Spleen (tissue), 11 donors: ENCODE data around the gene TMPRSS6. TPM values are rescaled to one million over a fixed set of nuclear protein-coding genes. Genes with fewer than 3 reads are reported as not detected.

ENCODE experiments used
- DNase-seq: peaks from one replicate; pipeline ENCODE4 v3.0.0-alpha.2; 2020
- H3K27ac ChIP-seq, 8 donors: fragments of 200-600 bp; sonication (generic) in 7 of 8; 1 replicate in 4 of 8; 2 replicates in 4 of 8; pipeline versions ENCODE4 v1.5.0 to v1.8.0; 2016 to 2021; ENCODE audit warnings: inconsistent platforms in 4 of 8, mild to moderate bottlenecking in 4 of 8, moderate library complexity in 1 of 8
- H3K27me3 ChIP-seq, 7 donors: fragments of 200-600 bp; sonication (generic) in 6 of 7; replicated peaks in 1 of 7; 1 replicate in 4 of 7; 2 replicates in 3 of 7; pipeline versions ENCODE4 v1.5.0 to v1.8.0; 2016 to 2021; ENCODE audit warnings: inconsistent platforms in 3 of 7, mild to moderate bottlenecking in 1 of 7
- H3K36me3 ChIP-seq, 6 donors: fragments of 200-600 bp; sonication (generic) in 5 of 6; 1 replicate in 4 of 6; 2 replicates in 2 of 6; pipeline versions ENCODE4 v1.5.0 to v1.8.0; 2016 to 2021; ENCODE audit warnings: inconsistent platforms in 2 of 6
- H3K4me1 ChIP-seq, 6 donors: fragments of 200-600 bp; sonication (generic) in 5 of 6; 1 replicate in 3 of 6; 2 replicates in 3 of 6; pipeline versions ENCODE4 v1.5.0 to v1.8.0; 2016 to 2021; ENCODE audit warnings: inconsistent platforms in 3 of 6
- H3K4me3 ChIP-seq, 8 donors: fragments of 200-600 bp; sonication (generic) in 7 of 8; 1 replicate in 4 of 8; 2 replicates in 4 of 8; pipeline versions ENCODE4 v1.5.0 to v1.8.0; 2016 to 2021; ENCODE audit warnings: inconsistent platforms in 4 of 8, mild to moderate bottlenecking in 4 of 8, moderate library complexity in 2 of 8
- H3K9me3 ChIP-seq, 8 donors: fragments of 200-600 bp; sonication (generic) in 7 of 8; 1 replicate in 4 of 8; 2 replicates in 4 of 8; pipeline versions ENCODE4 v1.5.0 to v1.8.0; 2016 to 2021; ENCODE audit warnings: inconsistent platforms in 4 of 8
- POLR2A ChIP-seq, 3 donors: fragments of 450-650 bp; IDR thresholded peaks; one replicate each; pipeline ENCODE4 v1.5.1; 2017; ENCODE audit warnings: antibody characterized with exemption in 3 of 3, mild to moderate bottlenecking in 1 of 3
- POLR2AphosphoS5 ChIP-seq, 3 donors: sonication (generic); formaldehyde crosslinking; IDR thresholded peaks; one replicate each; pipeline ENCODE4 v1.5.1; 2017; ENCODE audit warnings: antibody characterized with exemption in 3 of 3
- WGBS, 5 donors: extraction: QIAGEN DNeasy Blood & Tissue Kit in 3 of 5; methylation state at CpG; one replicate each; pipeline versions ENCODE4 v1.1.5 to v1.1.7; 2013 to 2018; 5-methylcytosine and 5-hydroxymethylcytosine counted together
- intact Hi-C: fragments of 100-400 bp; cut with DNase I; formaldehyde crosslinking; loops from one replicate; pipeline ENCODE4 v1.15.0; 2023; ENCODE audit warnings: low total_unique reads
- polyA plus RNA-seq, 3 donors: library from polyadenylated mRNA; stranded (reverse); fragments of 200-250 nt; gene quantifications; one replicate each; pipeline ENCODE4 v1.2.1, GENCODE V29; 2013
- total RNA-seq, 7 donors: library from RNA; depleted of rRNA in 3 of 7; stranded (reverse); fragments of >200 nt in 3 of 7; fragmentation: NEBNext Ultra II Directional in 4 of 7; extraction: Animal tissue kit (Norgen Biotek cat#: 25700) in 4 of 7; gene quantifications; one replicate each; pipeline versions ENCODE4 v1.1.0 to v1.2.1, GENCODE V29; 2016 to 2021
- TF ChIP-seq, protein P1 (sequence below), 11 experiments: fragments of 200-600 bp in 7 of 11; fragments of 450-650 bp in 4 of 11; sonication (generic) in 4 of 11; IDR thresholded peaks in 8 of 11; conservative IDR thresholded peaks in 3 of 11; 1 replicate in 7 of 11; 2 replicates in 4 of 11; pipeline versions ENCODE4 v1.4.0 to v1.8.0; 2016 to 2021; ENCODE audit warnings: antibody characterized with exemption in 11 of 11, inconsistent platforms in 4 of 11, mild to moderate bottlenecking in 1 of 11
- donor health status: healthy with polysubstance abuse.
- donor health status: DM: no; HTN: no; CAD: no; lungs with moderate emphysema.
- donor health status: DM: no; HTN: no; CAD: no.
- donor health status: Bipolar disorder and iron deficiency.
- donor health status: healthy.
- donor health status: DM: no; HTN: no; CAD: no.
- donor health status: DM: yes; HTN: yes; CAD: no.

The TMPRSS6 gene
- total and polyA plus RNA-seq, 10 donors: 0.09 to 0.55 (median 0.28) TPM; not detected in 5

DNA sequence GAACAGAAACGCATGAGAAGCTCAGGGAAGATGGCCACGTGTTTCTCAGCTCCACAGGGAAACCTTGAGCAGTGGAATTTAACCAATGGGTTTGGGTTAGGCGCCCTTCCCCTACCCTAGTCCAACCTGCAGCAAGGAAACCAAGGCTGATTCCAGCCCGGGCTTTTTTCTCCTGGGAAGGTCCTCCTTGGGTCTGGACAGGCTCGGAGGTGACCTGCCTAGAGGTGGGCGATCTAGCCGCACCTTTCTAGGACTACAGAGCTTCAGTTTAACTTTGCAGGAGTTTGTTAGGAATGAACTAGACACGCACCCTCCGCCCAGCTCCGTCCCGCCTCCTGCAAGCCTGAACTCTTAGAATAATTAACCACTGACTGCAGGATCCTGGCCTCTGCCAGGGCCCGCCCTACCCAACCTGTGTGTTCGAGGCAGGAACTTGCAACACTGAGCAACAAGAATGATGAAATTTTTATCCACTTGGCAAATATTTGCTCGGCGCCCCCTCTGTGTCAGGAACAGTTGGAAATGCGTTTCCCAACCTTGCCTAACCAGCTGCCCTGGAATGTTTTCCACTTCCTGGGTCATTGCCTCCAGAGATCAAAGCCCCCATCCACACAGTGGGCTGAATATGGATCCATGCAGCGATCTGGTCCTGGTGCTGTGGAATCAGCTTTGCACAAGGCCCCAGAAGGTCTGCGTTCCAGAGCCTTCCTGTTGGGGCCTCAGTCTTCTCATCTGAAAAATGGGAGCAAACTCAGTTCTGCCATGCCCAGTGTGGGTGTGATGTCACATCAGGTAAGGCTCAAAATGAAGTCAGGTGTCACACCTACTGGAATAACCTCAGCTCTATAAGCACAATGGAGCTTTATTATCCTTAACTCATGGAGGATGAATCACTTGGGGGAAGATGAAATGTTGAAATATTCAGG is 76.7 kb downstream of the TMPRSS6 start:
- H3K27ac ChIP-seq: no peak overlapping the region
- no peaks in the 10 kb centered on the region for H3K9me3 ChIP-seq
- intact Hi-C loops: no loop called here
- H3K4me1 ChIP-seq: peaks cover 0 to 19% (median 4%) of the 10 kb centered on the region in 6 donors
- WGBS, 5 donors: 56 to 78% (median 66%) methylated on average over 18 of the region's 18 CpGs
- no peak overlapping the region for H3K4me3 ChIP-seq
- H3K27me3 ChIP-seq: peaks cover 0 to 33% (median 6%) of the 10 kb centered on the region in 7 donors
- TF ChIP-seq POLR2AphosphoS5 (IDR thresholded peaks at IDR 0.05): no peak
- no peak for TF ChIP-seq POLR2A (IDR thresholded peaks at IDR 0.05)
- TF ChIP-seq, protein P1, sequence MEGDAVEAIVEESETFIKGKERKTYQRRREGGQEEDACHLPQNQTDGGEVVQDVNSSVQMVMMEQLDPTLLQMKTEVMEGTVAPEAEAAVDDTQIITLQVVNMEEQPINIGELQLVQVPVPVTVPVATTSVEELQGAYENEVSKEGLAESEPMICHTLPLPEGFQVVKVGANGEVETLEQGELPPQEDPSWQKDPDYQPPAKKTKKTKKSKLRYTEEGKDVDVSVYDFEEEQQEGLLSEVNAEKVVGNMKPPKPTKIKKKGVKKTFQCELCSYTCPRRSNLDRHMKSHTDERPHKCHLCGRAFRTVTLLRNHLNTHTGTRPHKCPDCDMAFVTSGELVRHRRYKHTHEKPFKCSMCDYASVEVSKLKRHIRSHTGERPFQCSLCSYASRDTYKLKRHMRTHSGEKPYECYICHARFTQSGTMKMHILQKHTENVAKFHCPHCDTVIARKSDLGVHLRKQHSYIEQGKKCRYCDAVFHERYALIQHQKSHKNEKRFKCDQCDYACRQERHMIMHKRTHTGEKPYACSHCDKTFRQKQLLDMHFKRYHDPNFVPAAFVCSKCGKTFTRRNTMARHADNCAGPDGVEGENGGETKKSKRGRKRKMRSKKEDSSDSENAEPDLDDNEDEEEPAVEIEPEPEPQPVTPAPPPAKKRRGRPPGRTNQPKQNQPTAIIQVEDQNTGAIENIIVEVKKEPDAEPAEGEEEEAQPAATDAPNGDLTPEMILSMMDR (IDR thresholded peaks at IDR 0.05 in 8 of 11, conservative IDR thresholded peaks at IDR 0.05 in 3 of 11): no peak
- no peak for DNase-seq
- H3K36me3 ChIP-seq: peaks cover 0 to 28% (median 10%) of the 10 kb centered on the region in 6 donors

DNA sequence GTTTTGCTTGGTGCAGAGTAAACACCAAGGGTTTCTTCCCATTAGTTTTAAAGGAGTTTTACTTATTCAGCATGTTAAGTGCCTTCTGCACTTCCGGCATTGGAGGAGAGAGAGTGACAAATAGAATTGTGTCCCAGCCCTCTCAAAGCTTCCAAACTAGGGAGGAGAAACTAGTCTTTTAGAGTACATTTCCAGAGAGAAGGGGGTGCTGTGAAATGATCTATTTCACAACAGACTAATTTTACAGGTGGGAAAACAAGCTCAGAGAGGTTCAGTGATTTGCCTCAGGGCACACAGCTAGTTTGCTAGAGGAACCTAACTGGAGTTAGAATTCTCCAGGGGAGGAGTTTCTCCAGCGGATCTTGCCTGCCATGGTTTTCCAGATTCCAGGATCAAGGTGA is 77.4 kb downstream of the TMPRSS6 start:
- TF ChIP-seq, protein P1 (IDR thresholded peaks at IDR 0.05 in 8 of 11, conservative IDR thresholded peaks at IDR 0.05 in 3 of 11): no peak
- TF ChIP-seq POLR2A (IDR thresholded peaks at IDR 0.05) (no peak), POLR2AphosphoS5 (IDR thresholded peaks at IDR 0.05) (no peak)
- Histone ChIP-seq H3K4me3 (no peak overlapping the region), H3K27me3 (peaks cover 0 to 27% (median 2%) of the 10 kb centered on the region in 7 donors), H3K36me3 (peaks cover 0 to 34% (median 12%) of the 10 kb centered on the region in 6 donors), H3K4me1 (peaks cover 0 to 19% (median 4%) of the 10 kb centered on the region in 6 donors), H3K27ac (no peak overlapping the region), H3K9me3 (no peaks in the 10 kb centered on the region)
- WGBS, 5 donors: 52 to 87% (median 77%) methylated on average over 2 of the region's 2 CpGs
- no peak for DNase-seq
- intact Hi-C loops: no loop called here

DNA sequence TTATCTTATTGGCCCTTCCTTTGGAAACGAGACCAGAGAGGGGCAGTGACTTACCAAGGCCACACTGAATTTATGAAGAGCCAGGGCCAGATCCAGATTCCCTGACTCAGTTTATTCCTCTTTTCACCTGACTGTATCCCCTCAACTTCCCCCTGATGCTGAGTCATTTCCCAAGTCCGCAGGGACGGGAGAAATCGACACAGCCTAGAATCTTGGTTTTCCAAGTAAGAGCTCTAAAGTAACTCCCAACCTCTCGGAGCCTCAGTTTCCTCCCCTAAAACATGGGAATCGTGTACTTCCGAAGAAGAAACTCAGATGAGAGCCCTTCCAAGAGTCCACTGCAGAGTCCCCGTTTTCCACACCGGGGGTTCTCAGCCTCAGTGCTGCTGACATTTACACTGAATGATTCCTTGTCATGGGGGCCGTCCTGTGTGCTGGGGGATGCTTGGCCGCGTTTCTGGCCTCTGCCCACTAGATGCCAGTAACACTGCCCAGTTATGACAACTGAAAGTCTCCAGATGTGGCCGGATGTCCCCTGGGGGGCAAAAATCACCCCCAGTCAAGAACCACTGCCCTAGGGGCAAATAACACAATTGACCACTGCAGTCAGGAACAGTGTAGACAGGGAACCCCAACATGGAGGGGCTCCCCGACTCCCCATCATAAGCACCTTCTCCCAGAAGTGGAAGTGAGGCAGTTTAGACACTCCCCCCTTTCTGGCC is 78.8 kb downstream of the TMPRSS6 start:
- no peak overlapping the region for H3K27ac ChIP-seq
- TF ChIP-seq, protein P1 (IDR thresholded peaks at IDR 0.05 in 8 of 11, conservative IDR thresholded peaks at IDR 0.05 in 3 of 11): no peak
- TF ChIP-seq POLR2A (IDR thresholded peaks at IDR 0.05) (no peak), POLR2AphosphoS5 (IDR thresholded peaks at IDR 0.05) (no peak)
- intact Hi-C loops: no loop called here
- 71 to 80% (median 77%) methylated on average over 14 of the region's 14 CpGs for WGBS, 5 donors
- peaks cover 0 to 49% (median 13%) of the 10 kb centered on the region in 6 donors for H3K36me3 ChIP-seq
- peaks cover 0 to 19% (median 6%) of the 10 kb centered on the region in 6 donors for H3K4me1 ChIP-seq
- DNase-seq: no peak
- H3K9me3 ChIP-seq: no peaks in the 10 kb centered on the region
- peaks cover 0 to 12% (median 0%) of the 10 kb centered on the region in 7 donors for H3K27me3 ChIP-seq
- H3K4me3 ChIP-seq: no peak overlapping the region
